IMR-90 (cell line): ENCODE data around the gene SLC16A4. TPM values are rescaled to one million over a fixed set of nuclear protein-coding genes. Genes with fewer than 3 reads are reported as not detected.

Source experiments
- ATAC-seq: fragments of 200-7000 bp; cut with Tn5 transposase; 2 replicates; pipeline ENCODE4 v1.9.1; 2020; ENCODE audit warnings: low read depth, mild to moderate bottlenecking, moderate library complexity
- BruUV-seq: library from RNA; stranded (reverse); fragments of 400-500 nt; replicated peaks from 2 replicates; lab custom pipeline; 2021; lab: Mats Ljungman, UMichigan
- CTCF ChIA-PET: fragments of 300-600 bp; formaldehyde crosslinking; extraction: SDS; loops from one replicate; lab custom pipeline; 2021; ENCODE audit warnings: antibody characterized with exemption; lab: Yijun Ruan, JAX
- POLR2A ChIA-PET: fragments of 300-600 bp; sonication (Branson Sonifier 250); formaldehyde crosslinking; loops from one replicate; lab custom pipeline; 2022; ENCODE audit warnings: antibody characterized with exemption; ENCODE audit not compliant: unreplicated experiment; lab: Charles Lee
- DNase-seq: peaks from one replicate; pipeline ENCODE4 v3.0.0; 2013
- H2AFZ ChIP-seq: replicated peaks from 2 replicates; pipeline ENCODE3; 2013; ENCODE audit warnings: low read length, mild to moderate bottlenecking; ENCODE audit not compliant: poor library complexity
- H2AK5ac ChIP-seq: 2 replicates; pipeline ENCODE4 v1.6.1; 2013; ENCODE audit warnings: low read depth, low read length, inconsistent platforms
- H2AK9ac ChIP-seq: replicated peaks from 2 replicates; pipeline ENCODE3; 2013; ENCODE audit warnings: mild to moderate bottlenecking, low read depth, low read length, moderate library complexity; ENCODE audit not compliant: poor library complexity
- H2BK120ac ChIP-seq: 2 replicates; pipeline ENCODE4 v1.6.1; 2013; ENCODE audit warnings: low read depth, low read length, inconsistent platforms
- H2BK15ac ChIP-seq: 3 replicates; pipeline ENCODE4 v1.6.1; 2013; ENCODE audit warnings: low read depth, low read length, inconsistent platforms
- H2BK20ac ChIP-seq: 2 replicates; pipeline ENCODE4 v1.6.1; 2013; ENCODE audit warnings: low read depth, mild to moderate bottlenecking, inconsistent platforms, low read length, moderate library complexity
- H2BK5ac ChIP-seq: 2 replicates; pipeline ENCODE4 v1.6.1; 2013; ENCODE audit warnings: mild to moderate bottlenecking, low read depth, low read length, inconsistent platforms; ENCODE audit not compliant: poor library complexity, severe bottlenecking
- H3K14ac ChIP-seq: replicated peaks from 2 replicates; pipeline ENCODE4 v1.6.1; 2013; ENCODE audit warnings: low read depth, low read length, inconsistent platforms
- H3K18ac ChIP-seq: 2 replicates; pipeline ENCODE4 v1.6.1; 2013; ENCODE audit warnings: low read depth, low read length, control low read depth
- H3K23ac ChIP-seq: 2 replicates; pipeline ENCODE4 v1.6.1; 2013; ENCODE audit warnings: low read depth, low read length, inconsistent platforms
- H3K27ac ChIP-seq: 2 replicates; pipeline ENCODE4 v1.5.1; 2013; ENCODE audit warnings: mild to moderate bottlenecking, control low read depth, low read length; ENCODE audit not compliant: insufficient read depth
- H3K27me3 ChIP-seq: 2 replicates; pipeline ENCODE4 v1.6.1; 2013; ENCODE audit warnings: low read length; ENCODE audit not compliant: control insufficient read depth, insufficient read depth
- H3K36me3 ChIP-seq: 2 replicates; pipeline ENCODE4 v1.6.1; 2013; ENCODE audit warnings: low read length, mixed read lengths; ENCODE audit not compliant: control insufficient read depth, insufficient read depth
- H3K4ac ChIP-seq: 2 replicates; pipeline ENCODE4 v1.6.1; 2013; ENCODE audit warnings: low read depth, low read length, inconsistent platforms
- H3K4me1 ChIP-seq: 2 replicates; pipeline ENCODE4 v1.6.1; 2013; ENCODE audit warnings: low read length, mixed read lengths; ENCODE audit not compliant: control insufficient read depth, insufficient read depth
- H3K4me2 ChIP-seq: 2 replicates; pipeline ENCODE4 v1.6.1; 2013; ENCODE audit warnings: low read depth, mild to moderate bottlenecking, control low read depth, low read length, moderate library complexity
- H3K4me3 ChIP-seq: 2 replicates; pipeline ENCODE4 v1.5.1; 2013; ENCODE audit warnings: low read depth, mild to moderate bottlenecking, control low read depth, low read length, moderate library complexity; ENCODE audit not compliant: insufficient read depth
- H3K56ac ChIP-seq: 2 replicates; pipeline ENCODE4 v1.6.1; 2013; ENCODE audit warnings: low read length, inconsistent platforms; ENCODE audit not compliant: insufficient read depth; ENCODE audit errors: extremely low read depth
- H3K79me1 ChIP-seq, 2 experiments: 2 replicates each; pipeline ENCODE4 v1.6.1; 2013; ENCODE audit warnings: low read length in 2 of 2, inconsistent platforms in 1 of 2, low read depth in 1 of 2
- H3K9ac ChIP-seq: 2 replicates; pipeline ENCODE4 v1.6.1; 2013; ENCODE audit warnings: low read depth, low read length, control low read depth
- H3K9me1 ChIP-seq: 2 replicates; pipeline ENCODE4 v1.6.1; 2013; ENCODE audit warnings: low read length, inconsistent platforms; ENCODE audit not compliant: insufficient read depth
- H3K9me3 ChIP-seq: 2 replicates; pipeline ENCODE4 v1.6.1; 2013; ENCODE audit warnings: low read length; ENCODE audit not compliant: control insufficient read depth, insufficient read depth
- H4K20me1 ChIP-seq: 2 replicates; pipeline ENCODE4 v1.6.1; 2013; ENCODE audit warnings: low read length, inconsistent platforms; ENCODE audit not compliant: insufficient read depth
- H4K5ac ChIP-seq: 2 replicates; pipeline ENCODE4 v1.6.1; 2013; ENCODE audit warnings: mild to moderate bottlenecking, low read depth, low read length, control low read depth
- H4K8ac ChIP-seq, 2 experiments: 2 replicates each; pipeline ENCODE4 v1.6.1; 2013; ENCODE audit warnings: low read depth in 2 of 2, low read length in 2 of 2, control low read depth in 1 of 2, inconsistent platforms in 1 of 2
- H4K91ac ChIP-seq: 2 replicates; pipeline ENCODE4 v1.6.1; 2013; ENCODE audit warnings: low read depth, low read length, inconsistent platforms; ENCODE audit not compliant: insufficient read depth
- BHLHE40 ChIP-seq: fragments of 150-350 bp; IDR thresholded peaks from 2 replicates; pipeline ENCODE4 v1.6.1; 2016; ENCODE audit warnings: mild to moderate bottlenecking, low read depth, low read length
- CEBPB ChIP-seq: IDR thresholded peaks from 2 replicates; pipeline ENCODE4 v1.6.1; 2012; ENCODE audit warnings: low read depth, low read length, improper control_type of control experiment
- CHD1 ChIP-seq: IDR thresholded peaks from 2 replicates; pipeline ENCODE4 v1.6.1; 2012; ENCODE audit warnings: low read depth, low read length, improper control_type of control experiment
- FOS ChIP-seq: fragments of 150-350 bp; IDR thresholded peaks from 2 replicates; pipeline ENCODE4 v1.6.1; 2016; ENCODE audit warnings: low read depth, low read length
- MAFK ChIP-seq: IDR thresholded peaks from 2 replicates; pipeline ENCODE4 v1.6.1; 2012; ENCODE audit warnings: low read depth, low read length, improper control_type of control experiment
- MAZ ChIP-seq: IDR thresholded peaks from 2 replicates; pipeline ENCODE4 v1.6.1; 2012; ENCODE audit warnings: low read depth, mild to moderate bottlenecking, low read length, improper control_type of control experiment, moderate library complexity, borderline replicate concordance
- MXI1 ChIP-seq: IDR thresholded peaks from 2 replicates; pipeline ENCODE4 v1.6.1; 2012; ENCODE audit warnings: low read depth, mild to moderate bottlenecking, low read length, moderate library complexity, borderline replicate concordance
- NFE2L2 ChIP-seq: fragments of 150-350 bp; IDR thresholded peaks from 2 replicates; pipeline ENCODE4 v1.6.1; 2016; ENCODE audit warnings: low read depth, mild to moderate bottlenecking, low read length
- POLR2A ChIP-seq: IDR thresholded peaks from 2 replicates; pipeline ENCODE4 v1.6.1; 2012; ENCODE audit warnings: mild to moderate bottlenecking, low read depth, low read length
- RAD21 ChIP-seq: IDR thresholded peaks from 2 replicates; pipeline ENCODE4 v1.6.1; 2012; ENCODE audit warnings: low read length, improper control_type of control experiment
- RCOR1 ChIP-seq: IDR thresholded peaks from 2 replicates; pipeline ENCODE4 v1.6.1; 2012; ENCODE audit warnings: mild to moderate bottlenecking, low read length, improper control_type of control experiment; ENCODE audit not compliant: insufficient replicate concordance
- RFX5 ChIP-seq: IDR thresholded peaks from 2 replicates; pipeline ENCODE4 v1.8.0; 2012; ENCODE audit warnings: low read depth, mild to moderate bottlenecking, low read length, moderate library complexity
- SMC3 ChIP-seq: fragments of 150-350 bp; IDR thresholded peaks from 2 replicates; pipeline ENCODE4 v1.6.1; 2016; ENCODE audit warnings: low read depth, mild to moderate bottlenecking, antibody characterized with exemption, low read length, moderate library complexity
- WGBS, 2 experiments: methylation state at CpG; one replicate each; pipeline versions ENCODE4 v1.1.5 to v1.1.7; 2013; ENCODE audit warnings: missing lambda C conversion rate in 2 of 2; ENCODE audit not compliant: insufficient read length in 1 of 2; ENCODE audit errors: extremely low coverage in 2 of 2; 5-methylcytosine and 5-hydroxymethylcytosine counted together
- dilution Hi-C: fragments of 300-500 bp; cut with HindIII; formaldehyde crosslinking; loops from one replicate; pipeline ENCODE4 v1.14.3; 2018; ENCODE audit warnings: low sequenced_read_pairs; ENCODE audit not compliant: unreplicated experiment
- in situ Hi-C: fragments of 300-500 bp; cut with MboI; formaldehyde crosslinking; loops from 3 replicates; pipeline ENCODE4 v1.14.3; 2019; ENCODE audit warnings: low sequenced_read_pairs, inconsistent platforms, mixed read lengths
- intact Hi-C: fragments of 100-400 bp; cut with micrococcal nuclease; formaldehyde crosslinking; loops from 2 replicates; pipeline ENCODE4 v1.10.0; 2022
- polyA plus RNA-seq, 3 experiments: library from polyadenylated mRNA; depleted of rRNA; stranded (reverse); fragments of >200 nt; gene quantifications; 2 replicates each; pipeline ENCODE4 v1.2.3, GENCODE V29; 2012; ENCODE audit warnings: low replicate concordance in 1 of 3
- total RNA-seq: library from RNA; depleted of rRNA; stranded (reverse); fragments of >200 nt; gene quantifications from 2 replicates; pipeline ENCODE4 v1.2.3, GENCODE V29; 2012
- TF ChIP-seq, protein P1 (sequence below): conservative IDR thresholded peaks from 2 replicates; pipeline ENCODE4 v1.5.1; 2012; ENCODE audit warnings: mild to moderate bottlenecking, low read depth, low read length, improper control_type of control experiment
- TF ChIP-seq, protein P2 (sequence below): fragments of 150-350 bp; IDR thresholded peaks from 2 replicates; pipeline ENCODE4 v1.6.1; 2016; ENCODE audit warnings: low read depth, mild to moderate bottlenecking, low read length, moderate library complexity, borderline replicate concordance

SLC16A4 gene
- total and polyA plus RNA-seq, 2 of the 4 experiments (the other 2 are of a cell fraction): 27.7 to 65.2 TPM

DNA sequence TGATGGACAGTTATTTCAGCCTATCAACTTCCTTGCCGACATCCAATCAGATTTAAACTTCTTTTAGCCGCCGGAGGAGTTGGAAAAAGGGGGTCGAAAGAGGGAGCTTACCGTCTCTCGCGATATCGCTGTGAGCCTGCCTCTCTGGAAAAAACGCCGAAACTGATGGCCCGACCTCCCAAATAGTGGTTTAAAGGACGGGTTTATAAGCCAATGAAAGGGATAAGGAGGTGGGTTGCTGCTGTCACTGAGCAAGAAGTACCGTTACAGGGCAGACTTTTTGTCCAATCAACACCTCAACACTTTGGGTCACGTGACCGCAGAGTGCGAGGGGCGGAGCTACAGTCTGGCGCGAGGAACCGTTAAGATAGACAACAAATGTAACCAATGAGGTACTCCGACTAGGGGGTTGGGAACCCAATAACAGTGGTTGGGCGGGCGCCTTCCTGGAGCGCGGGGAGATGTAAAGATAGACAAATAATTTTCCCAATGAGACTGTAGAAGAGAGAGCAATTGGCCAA, 51.9 kb downstream of the SLC16A4 start, which contains the start of gene RBM15:
Gene RBM15, plus strand, starts transcription at position 492 of the 521 bp plus-strand sequence. Its CDS starts 29 bp downstream, at position 521.
- H2BK15ac ChIP-seq: peak within 1 kb of the TSS; percentile 19; the same call in 1 of the 3 replicates
- peaks cover 35% of the 10 kb centered on the region for H4K20me1 ChIP-seq
- peak within 1 kb of the TSS; percentile 81 for H3K9ac ChIP-seq
- peaks cover 0 to 34% of the 10 kb centered on the region in 2 experiments; a peak in 2 of 4 replicates for H3K79me1 ChIP-seq
- ATAC-seq (peak; percentile 83), DNase-seq (peak; percentile 100)
- no peaks in the 10 kb centered on the region for H3K9me3 ChIP-seq
- peak within 1 kb of the TSS; percentile 97 for H2AFZ ChIP-seq
- in situ Hi-C loops: loop anchor here (10.0 kb wide), 1 partner anchor 126 kb away; no protein-coding TSS in a partner anchor
- peak within 1 kb of the TSS; percentile 78 for H2AK5ac ChIP-seq
- dilution Hi-C loops: no loop called here
- peak within 1 kb of the TSS; percentile 97 for H2AK9ac ChIP-seq
- H3K4me2 ChIP-seq: peak within 1 kb of the TSS; percentile 95
- peak within 1 kb of the TSS; percentile 92 for H3K4ac ChIP-seq
- 0% methylated on average over 7 of the region's 25 CpGs; no CpG with 5 or more reads in 1 of the 2 experiments for WGBS, 2 experiments
- H4K5ac ChIP-seq: peak within 1 kb of the TSS; percentile 87
- peak within 1 kb of the TSS; percentile 78 for H2BK120ac ChIP-seq
- H3K18ac ChIP-seq: peak within 1 kb of the TSS; percentile 40; the same call in 1 of the 2 replicates
- peaks cover 18% of the 10 kb centered on the region for H3K4me1 ChIP-seq
- H4K91ac ChIP-seq: peak within 1 kb of the TSS; percentile 97
- intact Hi-C loops: loop anchor here (1.0 to 2.0 kb wide), 3 partner anchors 52 to 122 kb away; partner anchors contain the start of genes LAMTOR5 and SLC16A4
- peaks cover 17% of the 10 kb centered on the region for H3K36me3 ChIP-seq
- peaks cover 12% of the 10 kb centered on the region for H3K9me1 ChIP-seq
- no peak within 1 kb of the TSS; the same call in 1 of the 2 replicates for H2BK20ac ChIP-seq
- H3K27ac ChIP-seq: peak within 1 kb of the TSS; percentile 82
- ChIA-PET CTCF (interaction anchor here (0.9 to 3.0 kb wide), 6 partner anchors 10 to 157 kb away, joined by 3 to 9 read pairs (median 4); no protein-coding TSS in a partner anchor), POLR2A (no interaction called here)
- peak within 1 kb of the TSS; percentile 92 for H3K23ac ChIP-seq
- no peaks in the 10 kb centered on the region for H3K27me3 ChIP-seq
- H3K56ac ChIP-seq: peak within 1 kb of the TSS; percentile 89
- peak within 1 kb of the TSS; percentile 76 for H2BK5ac ChIP-seq
- peak within 1 kb of the TSS; percentile 64 for H3K4me3 ChIP-seq
- BruUV-seq: no TSS peak
- peak within 1 kb of the TSS; percentile 90 to 94 for H4K8ac ChIP-seq
- peak within 1 kb of the TSS; percentile 94 for H3K14ac ChIP-seq
- TF ChIP-seq, protein P1, sequence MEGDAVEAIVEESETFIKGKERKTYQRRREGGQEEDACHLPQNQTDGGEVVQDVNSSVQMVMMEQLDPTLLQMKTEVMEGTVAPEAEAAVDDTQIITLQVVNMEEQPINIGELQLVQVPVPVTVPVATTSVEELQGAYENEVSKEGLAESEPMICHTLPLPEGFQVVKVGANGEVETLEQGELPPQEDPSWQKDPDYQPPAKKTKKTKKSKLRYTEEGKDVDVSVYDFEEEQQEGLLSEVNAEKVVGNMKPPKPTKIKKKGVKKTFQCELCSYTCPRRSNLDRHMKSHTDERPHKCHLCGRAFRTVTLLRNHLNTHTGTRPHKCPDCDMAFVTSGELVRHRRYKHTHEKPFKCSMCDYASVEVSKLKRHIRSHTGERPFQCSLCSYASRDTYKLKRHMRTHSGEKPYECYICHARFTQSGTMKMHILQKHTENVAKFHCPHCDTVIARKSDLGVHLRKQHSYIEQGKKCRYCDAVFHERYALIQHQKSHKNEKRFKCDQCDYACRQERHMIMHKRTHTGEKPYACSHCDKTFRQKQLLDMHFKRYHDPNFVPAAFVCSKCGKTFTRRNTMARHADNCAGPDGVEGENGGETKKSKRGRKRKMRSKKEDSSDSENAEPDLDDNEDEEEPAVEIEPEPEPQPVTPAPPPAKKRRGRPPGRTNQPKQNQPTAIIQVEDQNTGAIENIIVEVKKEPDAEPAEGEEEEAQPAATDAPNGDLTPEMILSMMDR: no peak
- TF ChIP-seq RCOR1 (no peak), RAD21 (no peak), NFE2L2 (no peak), MXI1 (no peak), RFX5 (no peak), MAFK (no peak), POLR2A (no peak), MAZ (peak; percentile 92), BHLHE40 (peak; percentile 90), CHD1 (no peak), CEBPB (no peak), SMC3 (no peak), FOS (peak; percentile 49; the same call in 1 of the 2 replicates)
- TF ChIP-seq, protein P2, sequence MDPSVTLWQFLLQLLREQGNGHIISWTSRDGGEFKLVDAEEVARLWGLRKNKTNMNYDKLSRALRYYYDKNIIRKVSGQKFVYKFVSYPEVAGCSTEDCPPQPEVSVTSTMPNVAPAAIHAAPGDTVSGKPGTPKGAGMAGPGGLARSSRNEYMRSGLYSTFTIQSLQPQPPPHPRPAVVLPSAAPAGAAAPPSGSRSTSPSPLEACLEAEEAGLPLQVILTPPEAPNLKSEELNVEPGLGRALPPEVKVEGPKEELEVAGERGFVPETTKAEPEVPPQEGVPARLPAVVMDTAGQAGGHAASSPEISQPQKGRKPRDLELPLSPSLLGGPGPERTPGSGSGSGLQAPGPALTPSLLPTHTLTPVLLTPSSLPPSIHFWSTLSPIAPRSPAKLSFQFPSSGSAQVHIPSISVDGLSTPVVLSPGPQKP: no peak
